GM12878 (cell line): ENCODE measurements around the gene WNT3A.

Experiments used
- CBX3 ChIP-seq: fragments of 200-600 bp; sonication (generic); IDR thresholded peaks from 2 replicates; pipeline ENCODE4 v1.6.1; 2016; ENCODE audit warnings: low read depth, borderline replicate concordance
- IKZF2 ChIP-seq, 2 experiments: fragments of 450-650 bp; IDR thresholded peaks; 2 replicates each; pipeline ENCODE4 v1.6.1; 2017; ENCODE audit warnings: mild to moderate bottlenecking in 2 of 2, moderate library complexity in 2 of 2

DNA sequence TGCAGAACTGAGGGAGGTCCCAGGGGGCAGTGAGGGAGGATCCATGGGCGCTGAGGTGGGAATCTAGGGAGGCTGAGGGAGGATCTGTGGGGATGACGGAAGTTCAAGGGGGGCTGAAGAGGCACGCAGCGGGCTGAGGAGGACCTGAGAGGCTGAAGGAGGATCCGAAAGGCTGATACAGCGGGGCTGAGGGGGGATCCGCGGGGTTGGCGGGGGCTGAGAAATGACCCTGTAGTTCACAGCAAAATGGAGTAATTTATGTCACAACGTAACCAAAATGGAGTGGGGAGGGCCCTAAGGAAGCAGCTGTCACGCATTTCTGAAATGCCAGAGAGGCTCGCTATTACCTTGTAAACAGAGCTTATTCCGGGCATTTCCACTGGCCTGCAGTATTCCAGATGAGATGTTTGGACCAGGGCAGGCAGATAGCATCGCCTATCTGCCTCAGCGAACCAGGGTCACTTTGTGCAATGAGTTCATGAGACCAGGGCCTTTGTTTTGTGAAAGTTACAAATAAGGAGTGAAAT is 103.2 kb downstream of the WNT3A start:
- TF ChIP-seq CBX3 (no peak), IKZF2 (IDR thresholded peaks at IDR 0.05) (no peak)
